PC-9 (cell line): ENCODE measurements around the gene PRPF39. TPM values are rescaled to one million over a fixed set of nuclear protein-coding genes. Genes with fewer than 3 reads are reported as not detected.

Source experiments
- BruUV-seq: library from RNA; stranded (reverse); fragments of 400-500 nt; replicated peaks from 2 replicates; lab custom pipeline; 2021; lab: Mats Ljungman, UMichigan
- CTCF ChIA-PET: fragments of 300-600 bp; sonication (Branson Sonifier 250); formaldehyde crosslinking; loops from one replicate; lab custom pipeline; 2022; ENCODE audit warnings: antibody characterized with exemption; lab: Charles Lee
- POLR2A ChIA-PET: fragments of 300-600 bp; sonication (Branson Sonifier 250); formaldehyde crosslinking; loops from one replicate; lab custom pipeline; 2022; ENCODE audit warnings: antibody characterized with exemption; ENCODE audit not compliant: unreplicated experiment; lab: Charles Lee
- DNase-seq, 2 experiments: peaks; one replicate each; pipeline versions ENCODE4 v3.0.0 to v3.0.0-alpha.2; 2015 to 2022; ENCODE audit warnings: mixed read lengths in 1 of 2
- H2AFZ ChIP-seq: fragments of 200-600 bp; sonication (generic); 2 replicates; pipeline ENCODE4 v1.8.1; 2017; ENCODE audit warnings: antibody characterized with exemption
- H3F3A ChIP-seq: fragments of 200-600 bp; sonication (generic); 2 replicates; pipeline ENCODE4 v1.8.1; 2017; ENCODE audit warnings: antibody characterized with exemption, mild to moderate bottlenecking, low read depth; ENCODE audit not compliant: insufficient read depth
- H3K27ac ChIP-seq: fragments of 200-600 bp; sonication (generic); 2 replicates; pipeline ENCODE4 v1.6.1; 2016; ENCODE audit warnings: mixed run types
- H3K27me3 ChIP-seq: fragments of 200-600 bp; sonication (generic); 2 replicates; pipeline ENCODE4 v1.6.1; 2016; ENCODE audit warnings: low read depth, mixed run types; ENCODE audit not compliant: insufficient read depth
- H3K36me3 ChIP-seq: fragments of 200-600 bp; sonication (generic); 2 replicates; pipeline ENCODE4 v1.6.1; 2016; ENCODE audit warnings: low read depth, mixed run types
- H3K4me1 ChIP-seq: fragments of 200-600 bp; sonication (generic); replicated peaks from 2 replicates; pipeline ENCODE4 v1.6.1; 2016; ENCODE audit warnings: mixed run types; ENCODE audit not compliant: insufficient read depth
- H3K4me2 ChIP-seq: fragments of 200-600 bp; sonication (generic); 2 replicates; pipeline ENCODE4 v1.6.1; 2017; ENCODE audit warnings: mixed run types
- H3K4me3 ChIP-seq: fragments of 200-600 bp; sonication (generic); 2 replicates; pipeline ENCODE4 v1.6.1; 2016; ENCODE audit warnings: mixed run types
- H3K79me2 ChIP-seq: fragments of 200-600 bp; sonication (generic); 2 replicates; pipeline ENCODE4 v1.6.1; 2017; ENCODE audit warnings: low read depth, mixed run types
- H3K9me2 ChIP-seq: fragments of 200-600 bp; sonication (generic); 2 replicates; pipeline ENCODE4 v1.8.1; 2017; ENCODE audit warnings: mild to moderate bottlenecking; ENCODE audit not compliant: insufficient read depth
- H3K9me3 ChIP-seq: fragments of 200-600 bp; sonication (generic); 2 replicates; pipeline ENCODE4 v1.8.1; 2016; ENCODE audit warnings: low read depth; ENCODE audit not compliant: insufficient read depth
- H4K20me1 ChIP-seq: fragments of 200-600 bp; sonication (generic); 2 replicates; pipeline ENCODE4 v1.8.1; 2017; ENCODE audit not compliant: insufficient read depth
- CTCF ChIP-seq: fragments of 200-600 bp; sonication (generic); conservative IDR thresholded peaks from 2 replicates; pipeline ENCODE4 v1.6.1; 2017; ENCODE audit warnings: mixed run types, antibody characterized with exemption, mild to moderate bottlenecking, moderate library complexity
- EZH2 ChIP-seq: fragments of 200-600 bp; sonication (generic); IDR thresholded peaks from 2 replicates; pipeline ENCODE4 v1.8.0; 2017; ENCODE audit warnings: antibody characterized with exemption, low read depth
- intact Hi-C: fragments of 100-400 bp; cut with micrococcal nuclease; formaldehyde crosslinking; loops from one replicate; pipeline ENCODE4 v1.10.0; 2022; ENCODE audit not compliant: unreplicated experiment
- total RNA-seq: library from RNA; stranded (reverse); gene quantifications from 2 replicates; pipeline ENCODE4 v1.2.3, GENCODE V29; 2021

The PRPF39 gene
- total RNA-seq, 1 experiment from 2014 or later = 37.2 TPM

GRCh38 chr14:45149602-45150001 is 65.7 kb downstream of the PRPF39 start:
- Histone ChIP-seq H3K36me3 (no peaks in the 10 kb centered on the region), H3K4me2 (no peak overlapping the region), H3K9me2 (no peaks in the 10 kb centered on the region), H4K20me1 (no peaks in the 10 kb centered on the region), H3F3A (no peaks in the 10 kb centered on the region), H3K4me1 (no peaks in the 10 kb centered on the region), H3K4me3 (no peak overlapping the region), H2AFZ (no peak overlapping the region), H3K27me3 (no peaks in the 10 kb centered on the region), H3K79me2 (peaks cover 13% of the 10 kb centered on the region), H3K9me3 (no peaks in the 10 kb centered on the region), H3K27ac (no peak overlapping the region)
- TF ChIP-seq CTCF (no peak), EZH2 (no peak)
- CTCF ChIA-PET = no interaction called here
- no peak for DNase-seq
- intact Hi-C loops = no loop called here
- POLR2A ChIA-PET = no interaction called here
- BruUV-seq = no TSS peak

DNA sequence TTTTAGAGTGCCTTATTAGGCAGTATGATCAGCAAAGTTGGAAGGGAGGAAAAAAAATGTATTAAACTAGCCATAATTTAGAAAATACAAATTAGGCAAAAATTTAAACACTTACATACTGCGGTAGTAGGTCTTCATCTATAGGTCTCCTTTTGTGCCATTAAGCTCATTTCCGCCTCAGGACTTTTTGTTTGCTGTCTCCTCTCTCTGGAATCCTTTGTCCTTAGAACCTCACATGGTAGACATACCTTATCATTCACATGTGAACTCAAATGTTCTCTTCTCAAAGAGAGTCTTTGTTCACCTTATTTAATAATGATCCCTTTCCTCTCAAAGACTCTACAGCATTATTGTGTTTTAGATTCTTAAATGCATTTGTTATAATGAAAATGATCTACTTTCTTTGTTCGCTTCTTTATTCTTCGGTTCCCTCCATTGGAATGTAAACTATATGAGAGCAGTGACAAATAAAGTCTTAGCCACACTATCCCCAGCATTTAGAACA is 66.5 kb downstream of the PRPF39 start:
- H3K79me2 ChIP-seq = peaks cover 13% of the 10 kb centered on the region
- H3K36me3 ChIP-seq = no peaks in the 10 kb centered on the region
- no peaks in the 10 kb centered on the region for H3K27me3 ChIP-seq
- ChIA-PET POLR2A (no interaction called here), CTCF (no interaction called here)
- no peaks in the 10 kb centered on the region for H4K20me1 ChIP-seq
- no TSS peak for BruUV-seq
- H3K4me1 ChIP-seq = no peaks in the 10 kb centered on the region
- H2AFZ ChIP-seq = no peak overlapping the region
- TF ChIP-seq CTCF (no peak), EZH2 (no peak)
- intact Hi-C loops = no loop called here
- no peaks in the 10 kb centered on the region for H3K9me2 ChIP-seq
- no peak overlapping the region for H3K4me2 ChIP-seq
- no peak overlapping the region for H3K4me3 ChIP-seq
- H3F3A ChIP-seq = no peaks in the 10 kb centered on the region
- H3K9me3 ChIP-seq = no peaks in the 10 kb centered on the region
- no peak overlapping the region for H3K27ac ChIP-seq
- DNase-seq = no peak

DNA sequence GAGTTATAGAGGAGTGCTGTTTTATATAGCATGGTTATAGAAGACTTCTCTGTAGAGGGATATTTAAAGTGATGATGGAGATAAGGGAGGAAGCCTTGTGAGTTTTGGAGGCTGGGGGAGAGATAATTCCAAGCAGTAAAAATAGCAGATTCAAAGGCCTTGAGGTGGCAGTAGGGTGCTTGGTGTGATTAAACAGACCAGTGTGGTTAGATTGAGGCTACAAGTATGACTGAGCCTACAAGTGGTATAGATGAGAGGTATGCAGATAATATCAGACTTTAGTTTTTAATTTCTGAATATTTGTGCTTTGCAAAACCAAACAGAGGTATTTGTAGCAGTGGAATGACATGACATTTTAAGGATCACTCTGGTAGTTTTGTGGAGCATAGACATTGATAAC is 72.2 kb downstream of the PRPF39 start:
- TF ChIP-seq CTCF (no peak), EZH2 (no peak)
- ChIA-PET POLR2A (no interaction called here), CTCF (no interaction called here)
- DNase-seq = no peak
- no peak overlapping the region for H3K4me2 ChIP-seq
- no peaks in the 10 kb centered on the region for H3K36me3 ChIP-seq
- no peaks in the 10 kb centered on the region for H3K9me2 ChIP-seq
- no TSS peak for BruUV-seq
- H3F3A ChIP-seq = 0 out of 2 replicates have a peak, but pooled peaks cover 3% of the 10 kb centered on the region
- H4K20me1 ChIP-seq = no peaks in the 10 kb centered on the region
- no peaks in the 10 kb centered on the region for H3K79me2 ChIP-seq
- no peak overlapping the region for H3K4me3 ChIP-seq
- no peaks in the 10 kb centered on the region for H3K27me3 ChIP-seq
- no peak overlapping the region for H2AFZ ChIP-seq
- intact Hi-C loops = no loop called here
- no peaks in the 10 kb centered on the region for H3K9me3 ChIP-seq
- no peak overlapping the region for H3K27ac ChIP-seq
- no peaks in the 10 kb centered on the region for H3K4me1 ChIP-seq

Other genes starting within 250 kb of the PRPF39 start
- gene KLHL28, start 122.2 kb upstream of the PRPF39 start, total RNA-seq = 10.3 and 10.5 TPM in 2 replicates
- gene TOGARAM1, start 121.9 kb upstream of the PRPF39 start, total RNA-seq = 9.2 and 12.9 TPM in 2 replicates
- gene FKBP3, start 50.4 kb downstream of the PRPF39 start, total RNA-seq = 39.4 and 53.5 TPM in 2 replicates
- gene FANCM, start 51.8 kb downstream of the PRPF39 start, total RNA-seq = 9.9 and 14.1 TPM in 2 replicates
- gene MIS18BP1, start 169.1 kb downstream of the PRPF39 start, total RNA-seq = 41.0 and 54.4 TPM in 2 replicates